H9 (cell line): Measurements from ENCODE around the gene TRAF5. TPM values are rescaled to one million over a fixed set of nuclear protein-coding genes. Genes with fewer than 3 reads are reported as not detected.

Experiments used
- DNase-seq: peaks from one replicate; pipeline ENCODE4 v3.0.0-alpha.2; 2017
- H2AFZ ChIP-seq: one replicate; pipeline ENCODE4 v1.6.1; 2013; ENCODE audit warnings: mild to moderate bottlenecking, low read length, control low read depth, moderate library complexity
- H2AK5ac ChIP-seq: 2 replicates; pipeline ENCODE4 v1.6.1; 2013; ENCODE audit warnings: low read length, control low read depth, mixed read lengths; ENCODE audit not compliant: insufficient read length
- H2BK120ac ChIP-seq: one replicate; pipeline ENCODE4 v1.6.1; 2013; ENCODE audit warnings: low read depth, mild to moderate bottlenecking, low read length, control low read depth, inconsistent platforms; ENCODE audit not compliant: poor library complexity, severe bottlenecking
- H2BK12ac ChIP-seq: 2 replicates; pipeline ENCODE4 v1.6.1; 2013; ENCODE audit warnings: low read length, control low read depth, mixed read lengths, low read depth; ENCODE audit not compliant: insufficient read length
- H2BK15ac ChIP-seq: 2 replicates; pipeline ENCODE4 v1.6.1; 2013; ENCODE audit warnings: low read depth, low read length, control low read depth
- H2BK20ac ChIP-seq: one replicate; pipeline ENCODE4 v1.6.1; 2013; ENCODE audit warnings: low read depth, mild to moderate bottlenecking, low read length, control low read depth, inconsistent platforms; ENCODE audit not compliant: poor library complexity, severe bottlenecking
- H2BK5ac ChIP-seq: 2 replicates; pipeline ENCODE4 v1.6.1; 2013; ENCODE audit warnings: low read length, control low read depth, mixed read lengths; ENCODE audit not compliant: insufficient read length
- H3K14ac ChIP-seq: 2 replicates; pipeline ENCODE4 v1.6.1; 2013; ENCODE audit warnings: low read length, control low read depth; ENCODE audit not compliant: insufficient read depth
- H3K18ac ChIP-seq: 2 replicates; pipeline ENCODE4 v1.6.1; 2013; ENCODE audit warnings: low read depth, mild to moderate bottlenecking, mixed read lengths, low read length, control low read depth; ENCODE audit not compliant: insufficient read length
- H3K23ac ChIP-seq: 2 replicates; pipeline ENCODE4 v1.6.1; 2013; ENCODE audit warnings: low read length, control low read depth, mixed read lengths, low read depth; ENCODE audit not compliant: insufficient read length
- H3K23me2 ChIP-seq: 2 replicates; pipeline ENCODE4 v1.6.1; 2013; ENCODE audit warnings: low read depth, mild to moderate bottlenecking, mixed read lengths, low read length, control low read depth; ENCODE audit not compliant: insufficient read length, poor library complexity, severe bottlenecking
- H3K27ac ChIP-seq: 2 replicates; pipeline ENCODE4 v1.5.1; 2013; ENCODE audit warnings: low read length, control low read depth, mixed read lengths, low read depth; ENCODE audit not compliant: insufficient read length
- H3K27me3 ChIP-seq: 2 replicates; pipeline ENCODE4 v1.6.1; 2013; ENCODE audit warnings: low read length, control low read depth, inconsistent platforms; ENCODE audit not compliant: insufficient read depth
- H3K4ac ChIP-seq: 2 replicates; pipeline ENCODE4 v1.6.1; 2013; ENCODE audit warnings: low read depth, mild to moderate bottlenecking, control low read depth, inconsistent platforms, low read length, moderate library complexity
- H3K4me1 ChIP-seq: 2 replicates; pipeline ENCODE4 v1.6.1; 2013; ENCODE audit warnings: low read length, control low read depth, inconsistent platforms; ENCODE audit not compliant: insufficient read depth
- H3K4me2 ChIP-seq: 2 replicates; pipeline ENCODE4 v1.6.1; 2013; ENCODE audit warnings: low read length, control low read depth, mixed read lengths; ENCODE audit not compliant: insufficient read length, insufficient read depth
- H3K56ac ChIP-seq: 2 replicates; pipeline ENCODE4 v1.6.1; 2013; ENCODE audit warnings: low read depth, mild to moderate bottlenecking, mixed read lengths, low read length, control low read depth; ENCODE audit not compliant: insufficient read length
- H3K79me1 ChIP-seq: 2 replicates; pipeline ENCODE4 v1.6.1; 2013; ENCODE audit warnings: low read depth, mild to moderate bottlenecking, moderate library complexity, low read length, control low read depth, inconsistent platforms; ENCODE audit not compliant: insufficient read depth, poor library complexity, severe bottlenecking
- H3K79me2 ChIP-seq: 2 replicates; pipeline ENCODE4 v1.6.1; 2013; ENCODE audit warnings: low read length, control low read depth, inconsistent platforms; ENCODE audit not compliant: insufficient read depth
- H3K9ac ChIP-seq: 2 replicates; pipeline ENCODE4 v1.6.1; 2013; ENCODE audit warnings: low read length, control low read depth, mixed read lengths; ENCODE audit not compliant: insufficient read length; ENCODE audit errors: extremely low read depth
- H3K9me3 ChIP-seq: one replicate; pipeline ENCODE4 v1.6.1; 2013; ENCODE audit warnings: low read depth, low read length, inconsistent platforms; ENCODE audit not compliant: control insufficient read depth
- H3T11ph ChIP-seq: one replicate; pipeline ENCODE4 v1.6.1; 2013; ENCODE audit warnings: mild to moderate bottlenecking, low read length, control low read depth, inconsistent platforms
- H4K20me1 ChIP-seq: one replicate; pipeline ENCODE4 v1.6.1; 2013; ENCODE audit not compliant: control insufficient read depth, insufficient read length, insufficient read depth
- H4K5ac ChIP-seq: 2 replicates; pipeline ENCODE4 v1.6.1; 2013; ENCODE audit warnings: low read depth, mild to moderate bottlenecking, mixed read lengths, low read length, control low read depth; ENCODE audit not compliant: insufficient read length
- H4K8ac ChIP-seq: replicated peaks from 2 replicates; pipeline ENCODE4 v1.6.1; 2013; ENCODE audit warnings: low read length, control low read depth, mixed read lengths, low read depth; ENCODE audit not compliant: insufficient read length
- H4K91ac ChIP-seq: 2 replicates; pipeline ENCODE4 v1.6.1; 2013; ENCODE audit warnings: low read depth, mild to moderate bottlenecking, moderate library complexity, mixed read lengths, low read length, control low read depth; ENCODE audit not compliant: insufficient read length
- H3K27ac Mint-ChIP-seq, 3 experiments: 2 replicates in 2 of 3; 3 replicates in 1 of 3; pipeline ENCODE4 v1.8.0; 2020 to 2021; ENCODE audit warnings: mixed read lengths in 3 of 3, mild to moderate bottlenecking in 1 of 3, moderate library complexity in 1 of 3
- H3K27me3 Mint-ChIP-seq: 2 replicates; pipeline ENCODE4 v1.8.0; 2021; ENCODE audit warnings: low read depth, mild to moderate bottlenecking, moderate library complexity, mixed read lengths
- H3K36me3 Mint-ChIP-seq, 3 experiments: 2 replicates in 2 of 3; 3 replicates in 1 of 3; pipeline ENCODE4 v1.8.0; 2020 to 2021; ENCODE audit warnings: low read depth in 3 of 3, mixed read lengths in 3 of 3; ENCODE audit not compliant: insufficient read depth in 1 of 3
- H3K4me1 Mint-ChIP-seq, 2 experiments: 2 replicates each; pipeline ENCODE4 v1.8.0; 2020; ENCODE audit warnings: mixed read lengths in 2 of 2
- H3K4me3 Mint-ChIP-seq, 2 experiments: 2 replicates in 1 of 2; 3 replicates in 1 of 2; pipeline ENCODE4 v1.8.0; 2020 to 2021; ENCODE audit warnings: mild to moderate bottlenecking in 2 of 2, mixed read lengths in 2 of 2, moderate library complexity in 1 of 2
- H3K9me3 Mint-ChIP-seq, 2 experiments: 2 replicates in 1 of 2; 3 replicates in 1 of 2; pipeline ENCODE4 v1.8.0; 2020; ENCODE audit warnings: mild to moderate bottlenecking in 2 of 2, mixed read lengths in 2 of 2, moderate library complexity in 1 of 2
- WGBS: extraction: QIAGEN DNeasy Blood & Tissue Kit; methylation state at CpG from one replicate; pipeline ENCODE4 v1.1.7; 2013; ENCODE audit warnings: missing lambda C conversion rate, low lambda C conversion rate, mixed read lengths; ENCODE audit not compliant: insufficient read length; ENCODE audit errors: extremely low coverage; 5-methylcytosine and 5-hydroxymethylcytosine counted together
- total RNA-seq: library from RNA; stranded (reverse); gene quantifications from 2 replicates; pipeline ENCODE4 v1.2.1, GENCODE V29; 2021
- TF ChIP-seq, protein P1 (sequence below): fragments of 200-600 bp; sonication (generic); conservative IDR thresholded peaks from 3 replicates; pipeline ENCODE4 v1.8.0; 2021; ENCODE audit warnings: antibody characterized with exemption, mild to moderate bottlenecking

TRAF5 gene
- total RNA-seq, 1 experiment from 2014 or later = 19.1 TPM

DNA sequence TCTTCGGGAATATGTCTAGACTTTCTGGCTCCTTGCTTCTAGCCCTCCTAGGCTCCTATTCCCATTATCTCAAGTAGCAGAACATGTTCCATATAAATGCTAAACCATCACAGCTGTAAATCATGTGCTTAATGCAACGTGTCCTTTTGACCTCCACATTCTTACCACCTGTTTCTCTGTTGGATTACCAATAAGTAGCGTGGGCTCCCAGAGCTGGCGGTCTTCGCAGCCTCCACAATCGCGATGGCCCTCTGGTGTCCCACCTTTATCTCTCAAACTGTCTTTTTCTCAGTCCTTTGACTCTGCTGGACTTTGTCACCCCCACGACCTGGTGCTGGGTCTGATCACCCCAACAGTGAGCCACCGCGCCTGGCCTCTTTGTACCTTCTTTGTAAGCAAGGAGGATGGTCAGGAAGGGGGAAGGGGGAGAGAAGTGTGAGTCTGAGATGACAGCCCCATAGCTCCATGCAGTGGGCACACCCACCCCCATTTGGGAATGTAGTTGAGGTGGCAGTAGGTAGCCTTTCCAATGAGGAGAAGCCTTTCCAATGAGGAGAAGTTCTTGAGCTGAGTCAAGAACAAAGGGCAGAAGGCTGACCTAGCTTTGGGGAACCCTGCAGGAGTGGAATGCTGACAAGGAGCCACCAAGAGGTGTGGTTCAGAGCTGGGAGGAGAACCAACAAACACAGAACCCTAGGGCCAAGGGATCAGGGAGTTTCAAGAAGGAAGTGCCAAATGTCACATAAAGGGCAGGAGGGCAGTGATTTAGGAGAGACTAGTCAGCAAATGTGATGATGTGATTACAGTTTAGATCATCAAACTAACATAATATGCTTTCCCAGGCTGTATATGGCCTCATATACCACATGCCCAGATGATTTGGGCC, 14.2 kb downstream of the TRAF5 start:
- H3K23ac ChIP-seq = no peak overlapping the region
- TF ChIP-seq, protein P1, sequence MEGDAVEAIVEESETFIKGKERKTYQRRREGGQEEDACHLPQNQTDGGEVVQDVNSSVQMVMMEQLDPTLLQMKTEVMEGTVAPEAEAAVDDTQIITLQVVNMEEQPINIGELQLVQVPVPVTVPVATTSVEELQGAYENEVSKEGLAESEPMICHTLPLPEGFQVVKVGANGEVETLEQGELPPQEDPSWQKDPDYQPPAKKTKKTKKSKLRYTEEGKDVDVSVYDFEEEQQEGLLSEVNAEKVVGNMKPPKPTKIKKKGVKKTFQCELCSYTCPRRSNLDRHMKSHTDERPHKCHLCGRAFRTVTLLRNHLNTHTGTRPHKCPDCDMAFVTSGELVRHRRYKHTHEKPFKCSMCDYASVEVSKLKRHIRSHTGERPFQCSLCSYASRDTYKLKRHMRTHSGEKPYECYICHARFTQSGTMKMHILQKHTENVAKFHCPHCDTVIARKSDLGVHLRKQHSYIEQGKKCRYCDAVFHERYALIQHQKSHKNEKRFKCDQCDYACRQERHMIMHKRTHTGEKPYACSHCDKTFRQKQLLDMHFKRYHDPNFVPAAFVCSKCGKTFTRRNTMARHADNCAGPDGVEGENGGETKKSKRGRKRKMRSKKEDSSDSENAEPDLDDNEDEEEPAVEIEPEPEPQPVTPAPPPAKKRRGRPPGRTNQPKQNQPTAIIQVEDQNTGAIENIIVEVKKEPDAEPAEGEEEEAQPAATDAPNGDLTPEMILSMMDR = no peak

More for the DNA sequence above, 14.2 kb downstream of the TRAF5 start:
- peaks cover 5% of the 10 kb centered on the region; the same call in 1 of the 2 replicates for H3K4me1 ChIP-seq
- no peaks in the 10 kb centered on the region for H3K23me2 ChIP-seq
- no peak overlapping the region for H2BK120ac ChIP-seq
- no peak overlapping the region for H3K27ac ChIP-seq
- H2BK5ac ChIP-seq = no peak overlapping the region
- H2AFZ ChIP-seq = no peak overlapping the region
- no peaks in the 10 kb centered on the region for H3K9me3 Mint-ChIP-seq
- H4K91ac ChIP-seq = no peak overlapping the region
- H2BK20ac ChIP-seq = no peak overlapping the region
- no peaks in the 10 kb centered on the region for H4K20me1 ChIP-seq
- H4K8ac ChIP-seq = no peak overlapping the region
- H3K36me3 Mint-ChIP-seq = peaks cover 0 to 2% (median 0%) of the 10 kb centered on the region in 3 experiments; a peak in 1 of 7 replicates
- H3K79me2 ChIP-seq = no peaks in the 10 kb centered on the region
- H2BK12ac ChIP-seq = no peak overlapping the region
- H3K18ac ChIP-seq = no peak overlapping the region
- no peak overlapping the region for H3K14ac ChIP-seq
- H3K9ac ChIP-seq = no peak overlapping the region
- H3K4me1 Mint-ChIP-seq = peaks cover 24 to 28% of the 10 kb centered on the region in 2 experiments
- H3K27me3 Mint-ChIP-seq = no peaks in the 10 kb centered on the region
- no peak overlapping the region; the same call in 1 of the 2 replicates for H2BK15ac ChIP-seq
- H4K5ac ChIP-seq = no peak overlapping the region
- no peak overlapping the region for H3K27ac Mint-ChIP-seq
- no peak overlapping the region for H3K4me3 Mint-ChIP-seq
- peaks cover 2% of the 10 kb centered on the region for H3K79me1 ChIP-seq
- DNase-seq = no peak
- H3K56ac ChIP-seq = no peak overlapping the region
- H3K27me3 ChIP-seq = no peaks in the 10 kb centered on the region
- H3K4me2 ChIP-seq = no peak overlapping the region
- H3K9me3 ChIP-seq = no peaks in the 10 kb centered on the region
- no peak overlapping the region for H3K4ac ChIP-seq
- WGBS = no CpG with 5 or more reads among the region's 10 CpGs
- H3T11ph ChIP-seq = no peak overlapping the region
- no peak overlapping the region for H2AK5ac ChIP-seq
